RCC 7860 (cell line): ENCODE data around the gene JOSD1.

Experiments
- DNase-seq: peaks from one replicate; pipeline ENCODE4 v3.0.0-alpha.2; 2015; ENCODE audit warnings: low spot score
- FAIRE-seq: peaks from 2 replicates; lab custom pipeline; 2012; peaks lifted over from hg19 to GRCh38; lab: Jason Lieb, UNC

Gene JOSD1

DNA sequence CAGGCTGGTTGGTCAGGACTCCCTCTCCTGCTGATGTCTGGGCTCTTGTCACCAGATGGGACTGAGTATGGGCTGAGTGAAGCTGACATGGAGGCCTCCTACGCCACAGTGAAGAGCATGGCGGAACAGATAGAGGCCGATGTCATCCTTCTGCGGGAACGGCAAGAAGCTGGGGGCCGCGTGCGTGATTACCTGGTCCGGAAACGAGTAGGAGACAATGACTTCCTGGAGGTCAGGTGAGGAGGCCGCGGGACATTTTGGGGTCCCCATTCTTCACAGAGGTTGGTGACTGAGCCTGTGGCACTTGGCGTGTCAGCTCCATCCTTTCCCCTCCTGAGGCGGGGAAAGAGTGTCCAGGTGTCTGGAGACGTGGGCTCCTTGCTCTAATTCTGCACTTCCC lies 15.1 kb upstream of the JOSD1 start:
- no peak for FAIRE-seq
- DNase-seq: no peak

DNA sequence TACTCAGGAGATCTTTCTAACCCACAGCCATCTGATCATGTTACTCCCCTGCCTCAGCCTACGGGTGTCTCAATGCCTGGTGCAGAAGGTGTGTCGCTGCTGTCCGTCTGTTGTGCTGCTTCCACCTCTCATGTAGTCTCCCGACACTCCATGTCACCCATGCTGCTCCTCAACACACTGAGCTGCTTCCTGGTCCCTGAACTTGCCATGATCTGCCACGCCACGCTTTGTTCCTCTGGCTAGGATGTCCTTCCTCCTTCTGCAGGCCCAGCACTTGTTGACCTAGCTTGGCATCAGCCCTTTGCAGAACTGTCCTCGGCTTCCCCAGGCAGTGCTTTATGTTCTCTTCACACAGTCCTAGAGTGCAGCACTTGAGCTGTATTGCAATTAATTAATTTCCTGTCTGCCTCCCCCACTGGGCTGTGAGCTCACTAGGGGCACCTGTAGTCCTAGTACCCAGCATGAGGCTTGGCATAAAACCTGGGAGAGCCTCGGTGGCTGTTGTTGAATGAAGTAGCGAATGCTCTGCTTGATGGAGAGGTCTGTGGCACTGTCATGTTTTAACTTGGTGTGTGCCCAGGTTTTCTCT lies 14.5 kb upstream of the JOSD1 start:
- no peak for FAIRE-seq
- no peak for DNase-seq

DNA sequence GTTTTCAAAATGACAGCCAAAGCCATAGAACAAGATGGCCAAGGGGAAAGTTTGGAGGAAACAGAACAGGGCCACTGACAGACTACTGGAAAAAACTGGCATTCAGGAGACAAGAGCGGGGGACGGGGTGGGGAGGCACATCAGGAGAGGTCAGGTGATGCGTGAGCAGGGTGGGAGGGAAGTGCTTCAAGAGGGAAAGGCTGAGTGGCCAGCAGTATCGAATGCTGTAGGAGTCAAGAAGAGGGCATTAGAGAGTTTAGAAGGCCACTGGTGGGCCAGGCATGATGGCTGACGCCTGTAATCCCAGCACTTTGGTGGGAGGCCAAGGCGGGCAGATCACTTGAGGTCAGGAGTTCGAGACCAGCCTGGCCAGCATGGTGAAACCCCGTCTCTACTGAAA lies 13.2 kb upstream of the JOSD1 start:
- FAIRE-seq (no peak), DNase-seq (no peak)

DNA sequence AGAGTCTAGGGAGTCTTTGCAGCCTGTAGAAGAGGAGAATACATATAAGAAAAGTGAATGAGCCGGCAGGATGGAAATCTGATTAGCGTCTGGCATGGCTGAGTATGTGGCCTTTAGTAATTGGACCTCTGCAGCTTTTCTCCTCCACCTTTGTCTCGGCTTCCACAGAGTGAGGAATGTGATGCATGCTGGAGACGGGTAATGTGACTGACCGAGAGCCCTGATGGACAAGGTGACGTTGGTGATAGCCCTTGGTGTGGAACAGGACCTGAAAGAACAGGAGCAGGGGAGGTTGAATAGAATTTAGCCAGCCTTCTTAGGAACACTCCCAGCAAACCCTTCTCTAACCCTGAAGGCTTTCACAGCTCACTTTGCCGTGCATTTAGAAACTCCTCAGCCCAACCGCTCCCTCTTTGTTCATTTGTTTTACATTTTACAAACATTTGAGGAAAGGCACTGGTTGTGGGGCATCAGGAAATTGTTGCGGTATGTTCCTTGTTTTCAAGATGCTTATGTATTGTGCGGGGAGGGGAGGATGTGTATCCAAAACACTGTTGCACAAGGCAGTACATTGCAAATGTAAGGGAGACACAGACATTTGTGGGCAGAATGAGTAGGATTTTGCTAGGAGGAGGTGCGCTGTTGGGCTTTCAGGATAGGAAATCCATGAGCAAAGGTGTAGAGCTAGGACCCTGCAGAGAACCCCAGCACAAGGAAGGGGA lies 11.9 kb upstream of the JOSD1 start:
- DNase-seq (no peak), FAIRE-seq (no peak)

DNA sequence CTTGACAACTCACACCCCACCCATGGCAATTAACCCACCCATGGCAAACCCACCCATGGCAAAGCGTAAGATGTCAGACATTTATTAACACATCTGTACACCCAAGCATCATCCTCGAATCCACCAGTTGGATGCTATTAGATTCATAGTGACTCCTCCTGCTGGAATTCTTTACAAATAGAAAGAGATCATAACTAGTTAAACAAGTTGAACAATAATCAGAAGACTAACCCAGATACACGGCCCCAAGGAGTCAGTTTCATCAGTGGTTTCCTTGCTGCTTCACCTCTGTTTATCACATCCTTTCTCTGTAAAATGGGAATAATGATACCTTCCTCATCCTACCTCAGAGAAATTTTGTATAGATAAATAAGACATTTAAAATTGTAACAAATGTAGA lies 10.1 kb upstream of the JOSD1 start:
- FAIRE-seq: no peak

DNA sequence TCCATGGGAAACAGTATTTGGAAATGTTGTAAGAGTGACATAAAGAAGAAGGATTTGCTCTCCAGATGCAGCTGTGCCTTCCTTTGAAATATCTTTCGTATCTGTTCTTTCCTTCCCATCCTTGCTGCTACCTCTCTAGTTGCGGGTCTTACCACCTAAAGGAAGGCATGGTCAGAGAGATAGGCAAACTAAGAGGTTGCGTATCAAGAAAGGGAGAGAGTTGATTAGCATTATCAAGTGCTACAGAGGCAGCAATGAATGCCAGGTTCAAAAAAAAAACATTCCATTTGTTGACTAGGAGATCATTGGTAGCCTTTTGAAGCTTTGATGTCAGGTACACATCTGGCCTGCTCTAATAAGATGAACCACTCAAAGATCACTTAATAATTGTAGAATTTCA lies 9.6 kb upstream of the JOSD1 start:
- FAIRE-seq: no peak

More for the DNA sequence above, 10.1 kb upstream of the JOSD1 start:
- DNase-seq: no peak

DNA sequence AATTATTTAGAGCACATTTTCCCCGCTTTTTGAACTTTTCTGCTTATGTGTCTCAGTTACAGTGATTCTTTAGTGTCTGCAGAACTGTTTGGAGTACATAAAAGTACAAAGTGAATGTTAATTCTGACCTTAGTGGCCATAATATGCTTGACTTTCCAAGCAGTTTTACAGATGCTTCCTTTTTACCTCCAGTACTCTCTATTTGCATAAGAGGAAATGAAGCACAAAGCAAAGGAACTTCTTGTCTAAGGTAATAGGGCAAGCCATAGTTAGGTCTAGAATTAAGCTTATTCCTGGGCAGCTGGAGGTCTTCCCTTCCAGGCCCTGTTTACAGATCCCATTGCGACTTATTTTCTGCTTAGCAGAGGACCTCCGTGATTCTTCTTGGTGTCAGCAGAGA lies 8.6 kb upstream of the JOSD1 start:
- DNase-seq: no peak

More for the DNA sequence above, 9.6 kb upstream of the JOSD1 start:
- no peak for DNase-seq

DNA sequence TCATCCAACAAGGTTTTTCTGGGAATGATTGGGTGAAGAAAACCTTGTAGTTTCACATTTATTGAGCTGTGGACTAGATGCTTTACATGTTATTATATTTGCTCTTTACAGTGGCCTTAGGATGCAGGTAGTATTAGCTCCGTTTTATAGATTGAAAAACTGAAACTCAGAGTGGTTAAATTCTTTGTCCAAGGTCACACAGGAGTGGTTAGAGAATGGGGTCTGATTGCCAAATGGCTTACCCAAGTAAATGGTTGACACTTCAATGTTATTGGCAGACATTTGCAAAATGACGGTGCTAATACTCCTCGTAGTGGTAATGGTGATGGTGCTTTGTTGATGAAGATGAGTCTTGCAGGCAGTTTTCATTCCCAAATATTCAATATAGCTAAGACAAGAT lies 7.2 kb upstream of the JOSD1 start:
- DNase-seq: no peak
- FAIRE-seq: no peak

More for the DNA sequence above, 8.6 kb upstream of the JOSD1 start:
- no peak for FAIRE-seq

DNA sequence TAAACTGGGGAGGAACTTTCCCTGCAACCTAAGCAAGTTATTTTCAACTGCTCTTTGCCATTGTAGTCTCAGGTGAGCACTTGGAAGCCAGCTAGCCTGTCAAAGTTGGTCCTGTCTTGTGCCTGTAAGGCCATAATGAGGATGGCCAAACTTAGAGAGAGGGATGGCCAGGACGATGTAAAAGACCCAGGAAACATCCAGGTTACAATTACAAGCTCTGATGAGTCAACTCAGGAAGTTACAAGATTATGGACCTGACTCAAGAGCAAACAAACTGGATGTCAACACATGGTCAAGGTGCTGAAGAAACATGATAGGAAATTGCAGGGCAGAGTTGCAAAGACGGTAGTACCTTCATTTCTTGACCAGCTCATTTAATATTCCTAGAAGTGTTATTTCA lies 6.6 kb upstream of the JOSD1 start:
- no peak for FAIRE-seq

DNA sequence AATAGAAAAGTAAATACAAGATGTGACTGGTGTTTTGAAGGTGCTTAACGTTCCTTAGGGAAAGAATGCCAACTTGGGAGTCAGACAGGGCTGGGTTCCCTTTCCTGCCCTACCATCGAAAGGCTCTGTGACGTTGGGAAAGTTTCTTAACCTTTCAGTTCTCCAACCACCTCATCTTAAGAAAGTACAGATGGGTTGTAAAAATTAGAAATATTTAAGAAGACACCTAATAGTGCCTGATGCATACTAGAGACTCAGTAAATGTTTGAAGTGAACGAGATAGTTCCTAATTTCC lies 6.1 kb upstream of the JOSD1 start:
- DNase-seq (no peak), FAIRE-seq (no peak)

More for the DNA sequence above, 6.6 kb upstream of the JOSD1 start:
- DNase-seq: peak; percentile 25

DNA sequence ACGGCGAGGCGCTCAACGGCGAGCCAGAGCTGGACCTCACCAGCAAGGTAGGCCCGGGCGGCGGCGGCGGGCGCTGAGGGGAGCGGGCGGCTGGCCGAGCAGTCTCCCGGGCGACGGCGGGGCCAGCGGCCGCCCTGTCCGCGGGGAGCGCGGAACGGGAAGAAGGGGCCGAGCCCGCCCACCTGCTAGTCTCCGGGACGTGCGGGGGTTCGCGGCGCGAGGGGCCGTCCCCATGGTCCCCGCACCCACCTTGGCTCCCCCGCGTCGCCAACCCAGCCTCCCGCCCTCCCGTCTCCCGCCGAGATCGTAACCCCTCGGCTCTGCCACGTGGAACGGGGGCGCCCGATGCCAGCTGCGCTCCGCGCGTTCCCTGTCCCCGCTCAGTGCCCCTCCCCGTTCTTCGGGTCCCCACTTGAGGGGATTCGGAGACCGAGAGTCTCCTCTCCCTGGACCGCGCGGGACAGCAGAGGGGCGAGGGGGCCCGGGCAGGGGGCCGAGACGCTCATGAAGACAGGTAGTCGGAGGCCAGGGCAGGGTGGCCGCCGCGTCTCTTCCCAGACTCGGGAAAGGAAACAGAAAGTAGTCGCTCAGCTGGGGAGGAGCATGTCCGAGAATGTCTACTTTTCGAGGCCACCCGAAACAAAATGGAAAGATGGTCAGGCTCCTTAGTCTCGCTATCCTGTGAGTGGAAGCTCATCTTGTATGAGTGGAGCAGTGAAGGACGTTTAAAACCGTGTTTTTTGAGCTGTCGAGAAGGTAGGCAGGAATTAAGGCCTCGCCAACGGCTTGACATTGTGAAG lies 5.6 kb upstream of the JOSD1 start:
- DNase-seq (peak; percentile 7), FAIRE-seq (no peak)

DNA sequence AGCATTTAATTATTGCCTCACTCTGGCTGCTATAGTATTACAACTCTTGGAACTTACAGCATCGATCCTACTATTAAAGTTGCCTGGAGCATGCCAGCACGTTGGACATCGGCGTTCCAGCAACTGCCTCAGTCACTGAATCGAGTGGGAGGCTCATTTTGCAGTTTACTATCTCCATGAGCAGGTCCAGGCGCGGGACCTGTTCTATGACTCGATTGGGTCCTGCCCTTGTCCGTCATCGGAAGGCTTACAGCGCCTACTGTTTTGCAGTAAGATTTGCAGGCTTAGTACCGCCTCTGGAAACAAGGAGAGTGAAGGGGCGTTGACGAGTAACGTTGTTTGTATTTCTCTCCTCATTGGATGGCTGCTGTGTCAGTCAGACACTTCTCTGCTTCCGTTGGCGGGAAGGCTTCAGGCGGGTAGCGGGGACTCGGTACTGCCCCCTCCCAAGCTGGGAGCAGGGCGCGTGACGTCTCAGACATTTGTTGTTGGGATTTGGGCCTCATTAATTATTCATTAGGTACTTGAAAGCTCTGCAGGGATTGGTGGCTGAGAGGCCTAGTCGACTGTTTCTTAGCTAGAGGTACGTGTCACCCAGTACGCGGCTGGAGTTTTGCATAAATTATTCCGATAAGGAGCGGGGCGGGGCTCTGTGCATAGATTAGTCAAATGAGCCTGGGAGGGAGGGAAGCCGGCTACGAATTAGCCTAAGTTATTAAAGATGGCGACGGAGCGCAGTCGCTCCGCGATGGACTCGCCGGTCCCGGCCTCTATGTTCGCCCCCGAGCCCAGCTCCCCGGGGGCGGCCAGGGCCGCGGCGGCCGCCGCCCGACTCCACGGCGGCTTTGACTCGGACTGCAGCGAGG lies 4.7 kb upstream of the JOSD1 start, which contains the start of gene GTPBP1:
GTPBP1 (plus strand) TSS at position 710 of the 866 bp plus-strand sequence; CDS start at position 722, 12 bp downstream.
- DNase-seq (peak; percentile 100), FAIRE-seq (peak; percentile 96)

DNA sequence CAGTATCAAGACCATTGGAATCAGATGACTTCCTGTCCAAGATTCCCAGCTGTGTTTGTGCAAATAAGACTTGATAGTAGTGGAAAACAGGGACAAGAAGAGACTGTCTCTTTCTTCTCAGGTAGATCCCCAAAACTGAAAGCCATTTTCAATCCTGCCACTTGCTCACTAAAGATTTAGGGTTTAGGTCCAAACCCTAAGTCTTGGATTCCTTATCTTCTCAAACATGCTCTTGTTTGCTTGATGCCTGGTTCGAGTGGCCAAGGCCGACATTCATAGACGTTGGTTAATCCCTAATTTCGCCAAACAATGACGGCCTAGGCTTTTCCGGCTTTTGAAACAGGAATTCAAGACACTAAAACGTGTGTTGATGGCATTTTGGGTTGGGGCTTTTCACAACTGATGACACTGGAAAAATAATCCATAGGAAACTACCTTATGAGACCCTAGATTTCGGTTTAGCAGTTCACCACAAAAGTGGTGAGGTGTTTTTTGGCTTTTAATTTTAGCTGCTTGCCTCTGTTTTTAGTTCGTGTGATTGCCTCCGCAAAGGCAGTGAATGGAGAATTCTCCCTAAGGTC lies 4.0 kb upstream of the JOSD1 start:
- FAIRE-seq (no peak), DNase-seq (no peak)

DNA sequence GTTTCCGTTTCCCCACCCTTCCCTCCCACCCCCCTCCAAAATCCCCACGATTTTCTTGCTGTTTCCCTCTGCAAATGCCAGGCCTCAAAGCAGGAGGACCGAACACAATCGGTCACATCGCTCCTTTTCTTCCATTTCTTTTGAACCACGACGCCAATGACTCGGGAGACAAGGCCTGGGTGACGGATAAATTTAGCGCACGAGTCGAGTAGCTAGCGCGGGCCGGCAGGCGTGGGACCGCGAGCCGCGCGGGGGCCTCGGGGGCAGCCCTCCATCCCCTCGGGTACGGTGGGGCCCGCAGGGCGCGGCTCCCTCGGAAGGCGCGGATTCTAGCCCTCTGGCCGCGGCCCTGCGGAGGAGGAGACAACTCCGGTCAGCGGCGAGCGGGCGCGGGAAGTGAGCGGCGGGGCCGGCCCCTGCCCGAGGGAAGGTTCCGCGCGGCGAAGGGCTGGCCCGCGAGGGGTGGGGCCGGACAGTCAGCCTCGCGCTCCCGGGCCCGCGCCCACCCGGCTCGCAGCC lies 414 bp downstream of the JOSD1 start:
- FAIRE-seq (no peak), DNase-seq (peak; percentile 34)

DNA sequence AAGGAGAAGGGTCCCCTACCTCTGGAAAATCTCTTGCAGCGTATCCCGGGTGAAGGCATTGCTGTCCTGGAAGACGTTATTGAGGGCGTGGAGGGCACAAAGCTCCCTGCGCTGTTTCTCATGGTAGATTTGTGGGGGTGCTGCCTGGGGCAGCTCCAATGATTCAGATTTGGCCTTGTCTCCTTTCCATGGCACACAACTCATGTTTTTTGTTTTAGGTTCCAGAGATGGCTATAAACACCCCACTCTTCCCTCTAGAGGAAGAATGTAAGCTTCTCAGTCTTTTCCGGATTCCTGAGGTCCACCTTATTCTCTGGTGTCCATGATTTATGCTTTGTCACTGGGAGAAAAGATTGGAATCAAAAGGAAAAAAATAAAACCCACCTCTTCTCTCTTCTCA lies 959 bp downstream of the JOSD1 start:
- no peak for FAIRE-seq
- peak; percentile 6 for DNase-seq

DNA sequence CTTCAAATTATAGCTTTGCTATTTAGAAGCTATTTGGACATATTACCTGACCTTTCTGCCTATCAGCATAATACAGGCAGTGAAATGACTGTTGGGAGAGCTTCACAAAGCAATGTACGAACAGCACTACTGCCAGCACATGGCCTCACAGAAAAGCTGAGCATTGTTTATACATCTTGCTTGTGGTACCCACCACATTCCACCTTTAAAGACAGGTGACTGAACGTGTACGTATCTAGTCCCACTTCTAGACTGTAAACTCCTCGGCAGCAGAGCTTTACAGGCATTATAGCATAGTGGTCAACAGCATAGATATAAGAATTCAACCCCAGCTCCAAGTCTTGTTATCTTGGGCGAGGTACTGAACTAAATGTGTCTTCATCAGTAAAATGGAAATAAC lies 1.6 kb downstream of the JOSD1 start:
- DNase-seq (no peak), FAIRE-seq (no peak)

DNA sequence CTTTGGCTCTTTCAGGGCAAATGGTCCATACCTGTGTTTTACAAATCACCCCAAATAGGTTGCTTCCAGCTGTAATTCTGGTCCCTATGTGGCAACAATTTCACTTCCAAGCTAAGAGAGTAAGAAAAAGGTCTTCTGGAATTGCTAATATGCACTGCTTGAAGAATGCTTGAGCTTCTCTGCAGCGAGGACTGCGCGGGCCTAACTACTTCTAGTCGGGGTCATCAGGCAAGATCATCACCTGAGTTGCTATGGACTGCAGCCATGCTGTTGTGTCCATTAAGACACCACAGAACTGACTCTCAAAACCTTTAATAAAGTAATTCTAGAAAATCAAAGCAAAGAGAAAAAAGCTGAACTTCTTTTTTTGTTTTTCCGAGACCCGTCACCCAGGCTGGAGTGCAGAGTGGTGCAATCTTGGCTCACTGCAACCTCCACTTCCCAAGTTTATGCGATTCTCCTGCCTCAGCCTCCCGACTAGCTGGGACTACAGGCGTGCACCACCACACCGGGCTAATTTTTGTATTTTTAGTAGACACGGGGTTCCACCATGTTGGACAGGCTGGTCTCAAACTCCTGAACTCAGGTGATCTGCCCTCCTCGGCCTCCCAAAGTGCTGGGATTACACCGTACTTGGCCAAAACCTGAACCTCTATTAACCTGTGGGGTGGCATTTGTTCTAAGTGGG lies 2.2 kb downstream of the JOSD1 start:
- DNase-seq: no peak
- FAIRE-seq: no peak

DNA sequence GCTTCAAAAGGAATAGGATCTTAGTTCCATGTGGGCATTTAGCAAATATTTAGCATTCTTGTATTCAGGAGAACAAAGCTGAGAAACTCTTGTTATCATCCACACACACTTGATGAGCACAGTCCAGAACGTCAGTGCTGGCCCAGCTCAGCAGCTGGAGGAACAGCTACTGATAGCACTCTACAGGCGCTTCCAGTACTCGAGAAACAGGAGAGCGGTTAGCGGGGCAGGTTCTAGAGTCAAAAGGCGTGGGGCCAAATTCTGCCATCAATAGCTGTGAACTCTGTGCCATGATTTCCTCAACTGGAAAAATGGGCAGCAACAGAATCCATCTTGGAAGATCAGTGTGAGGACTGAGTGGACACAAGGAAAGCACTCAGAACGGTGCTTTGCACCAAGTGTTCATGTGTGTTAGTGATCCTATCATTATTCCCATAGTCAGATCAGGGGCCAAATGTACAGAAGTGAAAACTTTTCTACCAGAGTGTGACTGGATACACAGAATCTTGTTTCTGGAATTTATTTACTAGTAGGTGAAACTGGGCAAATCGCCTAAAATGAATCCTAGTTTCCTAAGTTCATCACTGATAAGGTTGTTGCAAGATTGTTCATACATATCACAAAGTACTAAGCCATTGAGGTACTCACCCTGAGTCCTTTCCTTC lies 3.2 kb downstream of the JOSD1 start:
- DNase-seq: no peak
- no peak for FAIRE-seq
